ENCODE data around the gene SMKR1.

DNA sequence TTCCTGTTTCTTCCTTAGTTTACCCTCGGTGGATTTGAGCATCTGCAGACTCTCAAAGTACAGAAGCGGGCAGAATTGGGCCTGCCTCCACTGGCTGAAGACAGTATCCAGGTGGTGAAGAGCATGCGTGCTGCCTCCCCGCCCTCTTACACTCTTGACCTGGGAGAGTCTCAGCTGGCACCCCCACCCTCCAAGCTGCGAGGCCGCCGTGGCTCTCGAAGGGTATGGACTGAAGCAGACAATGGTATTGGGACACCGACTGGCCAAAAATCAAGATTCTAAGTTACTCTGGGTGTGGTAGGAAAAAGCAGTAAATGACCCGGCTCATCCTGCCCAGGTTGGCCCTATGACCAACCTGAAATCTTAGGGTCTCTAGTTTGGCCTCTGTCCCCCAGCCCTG lies 45.9 kb upstream of the SMKR1 start:
- TF ChIP-seq EP300 (IDR thresholded peaks at IDR 0.05) (no peak), CTCF (IDR thresholded peaks at IDR 0.05) (no peak), POLR2AphosphoS5 (IDR thresholded peaks at IDR 0.05) (no peak)

Measured in suprapubic skin (tissue), 4 donors.